MCF 10A (cell line): ENCODE results near the gene PNPLA8. TPM values are rescaled to one million over a fixed set of nuclear protein-coding genes. Genes with fewer than 3 reads are reported as not detected.

Experiments used
- BruUV-seq: library from RNA; stranded (reverse); fragments of 400-500 nt; replicated peaks from 2 replicates; lab custom pipeline; 2021; lab: Mats Ljungman, UMichigan
- CTCF ChIA-PET: fragments of 300-600 bp; sonication (Branson Sonifier 250); formaldehyde crosslinking; extraction: SDS; loops from one replicate; lab custom pipeline; 2021; ENCODE audit warnings: antibody characterized with exemption, inconsistent platforms; lab: Yijun Ruan, JAX
- POLR2A ChIA-PET: fragments of 300-600, 350-650 bp; sonication (Branson Sonifier 250); formaldehyde crosslinking; extraction: SDS; loops from one replicate; lab custom pipeline; 2020; ENCODE audit warnings: antibody characterized with exemption, inconsistent platforms; lab: Yijun Ruan, JAX
- DNase-seq: peaks from one replicate; pipeline ENCODE4 v3.0.0-alpha.2; 2018; ENCODE audit not compliant: unreplicated experiment
- H3K27ac Mint-ChIP-seq: one replicate; pipeline ENCODE4 v1.8.0; 2022; ENCODE audit warnings: mild to moderate bottlenecking, low read depth, mixed read lengths; ENCODE audit not compliant: unreplicated experiment
- H3K27me3 Mint-ChIP-seq: one replicate; pipeline ENCODE4 v1.8.0; 2022; ENCODE audit warnings: mixed read lengths; ENCODE audit not compliant: insufficient read depth, unreplicated experiment
- H3K36me3 Mint-ChIP-seq: one replicate; pipeline ENCODE4 v1.8.0; 2022; ENCODE audit warnings: mild to moderate bottlenecking, moderate library complexity, mixed read lengths; ENCODE audit not compliant: insufficient read depth, unreplicated experiment
- H3K4me1 Mint-ChIP-seq: one replicate; pipeline ENCODE4 v1.8.0; 2022; ENCODE audit warnings: mixed read lengths; ENCODE audit not compliant: insufficient read depth, unreplicated experiment
- H3K4me3 Mint-ChIP-seq: one replicate; pipeline ENCODE4 v1.8.0; 2022; ENCODE audit warnings: mild to moderate bottlenecking, moderate library complexity, mixed read lengths; ENCODE audit not compliant: unreplicated experiment
- H3K9me3 Mint-ChIP-seq: one replicate; pipeline ENCODE4 v1.8.0; 2022; ENCODE audit warnings: mixed read lengths; ENCODE audit not compliant: unreplicated experiment
- CTCF ChIP-seq: fragments of 200-600 bp; IDR thresholded peaks from one replicate; pipeline ENCODE4 v1.8.0; 2022; ENCODE audit warnings: antibody characterized with exemption, mild to moderate bottlenecking; ENCODE audit not compliant: unreplicated experiment
- intact Hi-C: fragments of 100-400 bp; cut with micrococcal nuclease; formaldehyde crosslinking; loops from 2 replicates; pipeline ENCODE4 v1.14.1; 2022
- total RNA-seq: library from RNA; stranded (reverse); gene quantifications from 2 replicates; pipeline ENCODE4 v1.2.3, GENCODE V29; 2022

Gene PNPLA8
- total RNA-seq, 1 experiment from 2014 or later = 28.5 TPM

GRCh38 chr7:108498481-108498880 is 27.5 kb downstream of the PNPLA8 start:
- Mint-ChIP-seq H3K27ac (no peak overlapping the region), H3K36me3 (peaks cover 52% of the 10 kb centered on the region), H3K4me3 (no peak overlapping the region), H3K4me1 (peaks cover 7% of the 10 kb centered on the region), H3K9me3 (no peaks in the 10 kb centered on the region), H3K27me3 (no peaks in the 10 kb centered on the region)
- intact Hi-C loops = no loop called here
- ChIA-PET CTCF (interaction anchor here (0.7 to 3.0 kb wide), 12 partner anchors 12 to 1260 kb away, joined by 3 to 38 read pairs (median 5); no protein-coding TSS in a partner anchor), POLR2A (no interaction called here)
- no peak for TF ChIP-seq CTCF
- no peak for DNase-seq
- no TSS peak for BruUV-seq

- BruUV-seq = no TSS peak
- Mint-ChIP-seq H3K4me3 (no peak overlapping the region), H3K27me3 (no peaks in the 10 kb centered on the region), H3K9me3 (no peaks in the 10 kb centered on the region), H3K27ac (no peak overlapping the region), H3K36me3 (peaks cover 51% of the 10 kb centered on the region), H3K4me1 (peaks cover 5% of the 10 kb centered on the region)
- peak; percentile 66 for DNase-seq
- POLR2A ChIA-PET = interaction anchor here (0.5 to 1.7 kb wide), 7 partner anchors 10 to 574 kb away, joined by 3 to 13 read pairs (median 3); partner anchors contain the start of gene PNPLA8
- peak; percentile 77 for TF ChIP-seq CTCF
- CTCF ChIA-PET = interaction anchor here (0.6 to 3.0 kb wide), 32 partner anchors 8 to 1023 kb away, joined by 3 to 38 read pairs (median 5); no protein-coding TSS in a partner anchor
- intact Hi-C loops = loop anchor here (1.0 kb wide), 1 partner anchor 316 kb away; no protein-coding TSS in a partner anchor
Observed at GRCh38 chr7:108497082-108497725, 28.7 kb downstream of the PNPLA8 start.

- no peaks in the 10 kb centered on the region for H3K9me3 Mint-ChIP-seq
- no peak overlapping the region for H3K4me3 Mint-ChIP-seq
- no peak for DNase-seq
- ChIA-PET CTCF (interaction anchor here (0.6 to 3.8 kb wide), 6 partner anchors 9 to 384 kb away, joined by 3 to 14 read pairs (median 3); no protein-coding TSS in a partner anchor), POLR2A (interaction anchor here (0.9 kb wide), 1 partner anchor 335 kb away, joined by 3 read pairs; no protein-coding TSS in a partner anchor)
- intact Hi-C loops = no loop called here
- no peaks in the 10 kb centered on the region for H3K4me1 Mint-ChIP-seq
- H3K27ac Mint-ChIP-seq = no peak overlapping the region
- BruUV-seq = no TSS peak
- no peaks in the 10 kb centered on the region for H3K27me3 Mint-ChIP-seq
- peaks cover 53% of the 10 kb centered on the region for H3K36me3 Mint-ChIP-seq
- TF ChIP-seq CTCF = no peak
Observed at GRCh38 chr7:108492742-108493141, 33.2 kb downstream of the PNPLA8 start.

GRCh38 chr7:108488768-108489538 is 37.0 kb downstream of the PNPLA8 start:
- CTCF ChIA-PET = interaction anchor here (2.4 kb wide), 1 partner anchor 8 kb away, joined by 10 read pairs; no protein-coding TSS in a partner anchor
- Mint-ChIP-seq H3K9me3 (no peaks in the 10 kb centered on the region), H3K27ac (no peak overlapping the region), H3K4me3 (no peak overlapping the region), H3K36me3 (peaks cover 56% of the 10 kb centered on the region), H3K4me1 (no peaks in the 10 kb centered on the region), H3K27me3 (no peaks in the 10 kb centered on the region)
- intact Hi-C loops = no loop called here
- POLR2A ChIA-PET = no interaction called here
- no TSS peak for BruUV-seq
- DNase-seq = no peak
- no peak for TF ChIP-seq CTCF
